Fibroblast of lung (primary cell): ENCODE results near the gene TAF3. TPM values are rescaled to one million over a fixed set of nuclear protein-coding genes. Genes with fewer than 3 reads are reported as not detected.

ENCODE experiments used
- DNase-seq, 2 donors: peaks; one replicate each; pipeline versions ENCODE4 v3.0.0 to v3.0.0-alpha.2; 2010; ENCODE audit warnings: low read depth in 2 of 2
- H2AFZ ChIP-seq: 2 replicates; pipeline ENCODE4 v1.5.1; 2012; ENCODE audit warnings: low read length, control low read depth, inconsistent platforms
- H3K27ac ChIP-seq: 2 replicates; pipeline ENCODE4 v1.5.1; 2011; ENCODE audit warnings: low read length, control low read depth; ENCODE audit not compliant: insufficient read depth
- H3K27me3 ChIP-seq: 2 replicates; pipeline ENCODE4 v1.5.1; 2011; ENCODE audit warnings: mild to moderate bottlenecking, low read length; ENCODE audit not compliant: control insufficient read depth, insufficient read depth
- H3K36me3 ChIP-seq: 2 replicates; pipeline ENCODE4 v1.5.1; 2011; ENCODE audit warnings: low read length; ENCODE audit not compliant: control insufficient read depth, insufficient read depth
- H3K4me1 ChIP-seq: 2 replicates; pipeline ENCODE4 v1.5.1; 2011; ENCODE audit warnings: low read length; ENCODE audit not compliant: control insufficient read depth, insufficient read depth; ENCODE audit errors: extremely low read depth
- H3K4me2 ChIP-seq: 2 replicates; pipeline ENCODE4 v1.5.1; 2011; ENCODE audit warnings: low read length, control low read depth; ENCODE audit not compliant: insufficient read depth; ENCODE audit errors: extremely low read depth
- H3K4me3 ChIP-seq, 4 experiments: fragments of 200-600 bp in 1 of 4; sonication (generic) in 1 of 4; replicated peaks in 1 of 4; 2 replicates each; pipeline ENCODE4 v1.5.1; 2011 to 2016; ENCODE audit warnings: low read length in 4 of 4, low read depth in 3 of 4, mild to moderate bottlenecking in 3 of 4, control low read depth in 2 of 4, inconsistent platforms in 1 of 4, mixed read lengths in 1 of 4; ENCODE audit not compliant: insufficient read depth in 1 of 4; ENCODE audit errors: control extremely low read depth in 1 of 4
- H3K79me2 ChIP-seq: 2 replicates; pipeline ENCODE4 v1.5.1; 2012; ENCODE audit warnings: mild to moderate bottlenecking, low read length, inconsistent platforms; ENCODE audit not compliant: control insufficient read depth, insufficient read depth
- H3K9ac ChIP-seq: 2 replicates; pipeline ENCODE4 v1.5.1; 2011; ENCODE audit warnings: mild to moderate bottlenecking, low read length, control low read depth; ENCODE audit not compliant: insufficient read depth
- H3K9me3 ChIP-seq: 2 replicates; pipeline ENCODE4 v1.5.1; 2012; ENCODE audit warnings: low read depth, low read length; ENCODE audit not compliant: control insufficient read depth, insufficient read depth
- H4K20me1 ChIP-seq: 2 replicates; pipeline ENCODE4 v1.5.1; 2011; ENCODE audit warnings: low read length; ENCODE audit not compliant: control insufficient read depth, insufficient read depth; ENCODE audit errors: extremely low read depth
- CTCF ChIP-seq, 2 donors: IDR thresholded peaks in 1 of 2; conservative IDR thresholded peaks in 1 of 2; 1 replicate in 1 of 2; 2 replicates in 1 of 2; pipeline ENCODE4 v1.5.1; 2011 to 2012; ENCODE audit warnings: low read length in 2 of 2, control low read depth in 1 of 2, inconsistent platforms in 1 of 2, low read depth in 1 of 2, mild to moderate bottlenecking in 1 of 2
- EZH2 ChIP-seq: IDR thresholded peaks from 2 replicates; pipeline ENCODE4 v1.5.1; 2012; ENCODE audit warnings: low read length, control low read depth, mild to moderate bottlenecking; ENCODE audit errors: missing control alignments
- polyA plus RNA-seq, 2 donors: library from polyadenylated mRNA; depleted of rRNA in 1 of 2; stranded (reverse) in 1 of 2; unstranded in 1 of 2; fragments of >200 nt; gene quantifications; 2 replicates each; pipeline ENCODE4 v1.2.1, GENCODE V29; 2011 to 2012; ENCODE audit warnings: missing spikeins in 1 of 2
- total RNA-seq: library from RNA; depleted of rRNA; stranded (reverse); fragments of >200 nt; gene quantifications from 2 replicates; pipeline ENCODE4 v1.2.1, GENCODE V29; 2014

The TAF3 gene
- total and polyA plus RNA-seq, 2 donors (not counting 1 experiment from before 2014, with no cell fraction given), result 2.1 to 4.0 TPM

GRCh38 chr10:7937315-7937945 is 119.1 kb downstream of the TAF3 start:
- H4K20me1 ChIP-seq, result no peaks in the 10 kb centered on the region
- H3K9ac ChIP-seq, result no peak overlapping the region
- no peaks in the 10 kb centered on the region for H3K79me2 ChIP-seq
- no peak overlapping the region for H3K4me3 ChIP-seq
- H3K4me1 ChIP-seq, result no peaks in the 10 kb centered on the region
- no peaks in the 10 kb centered on the region for H3K27me3 ChIP-seq
- no peaks in the 10 kb centered on the region for H3K9me3 ChIP-seq
- H3K27ac ChIP-seq, result no peak overlapping the region
- TF ChIP-seq CTCF (conservative IDR thresholded peaks at IDR 0.05 in 1 of 2, IDR thresholded peaks at IDR 0.05 in 1 of 2; ENCODE audit: low read depth in 1 of 2, low read length in 2 of 2) (no peak), EZH2 (no peak)
- no peak overlapping the region for H3K4me2 ChIP-seq
- H2AFZ ChIP-seq, result no peak overlapping the region
- no peak for DNase-seq
- no peaks in the 10 kb centered on the region for H3K36me3 ChIP-seq

GRCh38 chr10:7941576-7941975 is 123.3 kb downstream of the TAF3 start:
- H3K27me3 ChIP-seq, result no peaks in the 10 kb centered on the region
- no peak overlapping the region for H2AFZ ChIP-seq
- peaks cover 3% of the 10 kb centered on the region for H3K79me2 ChIP-seq
- no peak overlapping the region for H3K9ac ChIP-seq
- H3K4me3 ChIP-seq, result no peak overlapping the region
- no peak overlapping the region for H3K4me2 ChIP-seq
- no peaks in the 10 kb centered on the region for H3K36me3 ChIP-seq
- H3K4me1 ChIP-seq, result peaks cover 14% of the 10 kb centered on the region
- H4K20me1 ChIP-seq, result no peaks in the 10 kb centered on the region
- DNase-seq, result no peak
- H3K9me3 ChIP-seq, result no peaks in the 10 kb centered on the region
- H3K27ac ChIP-seq, result no peak overlapping the region
- TF ChIP-seq CTCF (conservative IDR thresholded peaks at IDR 0.05 in 1 of 2, IDR thresholded peaks at IDR 0.05 in 1 of 2; ENCODE audit: low read depth in 1 of 2, low read length in 2 of 2) (no peak), EZH2 (no peak)

GRCh38 chr10:7942316-7942715 is 124.0 kb downstream of the TAF3 start:
- Histone ChIP-seq H3K79me2 (peaks cover 3% of the 10 kb centered on the region), H3K9me3 (no peaks in the 10 kb centered on the region), H4K20me1 (no peaks in the 10 kb centered on the region), H3K36me3 (no peaks in the 10 kb centered on the region), H3K9ac (no peak overlapping the region), H2AFZ (no peak overlapping the region), H3K27me3 (no peaks in the 10 kb centered on the region), H3K4me3 (no peak overlapping the region), H3K4me1 (peaks cover 14% of the 10 kb centered on the region), H3K27ac (no peak overlapping the region), H3K4me2 (no peak overlapping the region)
- TF ChIP-seq CTCF (conservative IDR thresholded peaks at IDR 0.05 in 1 of 2, IDR thresholded peaks at IDR 0.05 in 1 of 2; ENCODE audit: low read depth in 1 of 2, low read length in 2 of 2), result no peak
- TF ChIP-seq EZH2, result no peak
- DNase-seq, result peak in 1 of 2 donors; percentile 56
